ENCODE data around the gene PSTPIP2. TPM values are rescaled to one million over a fixed set of nuclear protein-coding genes. Genes with fewer than 3 reads are reported as not detected.

Gene PSTPIP2
- total RNA-seq, 2 donors from 2014 or later, result 7.0 to 21.1 TPM

GRCh38 chr18:46073474-46074331, 1.6 kb upstream of the PSTPIP2 start:
- Histone ChIP-seq H3K27me3 (replicated peaks; ENCODE audit: insufficient read depth) (no peaks in the 10 kb centered on the region), H3K4me3 (no peak overlapping the region), H3K27ac (no peak overlapping the region), H3K9me3 (no peaks in the 10 kb centered on the region), H3K36me3 (no peaks in the 10 kb centered on the region), H3K4me1 (replicated peaks) (no peaks in the 10 kb centered on the region)
- WGBS, result 22% methylated on average over 9 of the region's 9 CpGs
- peak; percentile 63 for DNase-seq (ENCODE audit: low spot score)
- TF ChIP-seq CTCF (IDR thresholded peaks at IDR 0.05) (peak in 3 of 4 experiments; percentile 64 to 75 (median 64)), POLR2A (IDR thresholded peaks at IDR 0.05) (no peak), POLR2AphosphoS5 (IDR thresholded peaks at IDR 0.05) (peak; percentile 53)
- intact Hi-C loops (cut with DNase I), result loop anchor here (10.0 kb wide), 4 partner anchors 99 to 449 kb away; no protein-coding TSS in a partner anchor

- Histone ChIP-seq H3K27me3 (replicated peaks; ENCODE audit: insufficient read depth) (no peaks in the 10 kb centered on the region), H3K36me3 (no peaks in the 10 kb centered on the region), H3K4me3 (no peak overlapping the region), H3K4me1 (replicated peaks) (no peaks in the 10 kb centered on the region), H3K9me3 (no peaks in the 10 kb centered on the region), H3K27ac (no peak overlapping the region)
- no peak for DNase-seq (ENCODE audit: low spot score)
- intact Hi-C loops (cut with DNase I), result loop anchor here (10.0 kb wide), 4 partner anchors 98 to 448 kb away; no protein-coding TSS in a partner anchor
- WGBS, result 87% methylated on average over 3 of the region's 3 CpGs
- TF ChIP-seq POLR2AphosphoS5 (IDR thresholded peaks at IDR 0.05) (no peak), POLR2A (IDR thresholded peaks at IDR 0.05) (no peak), CTCF (IDR thresholded peaks at IDR 0.05) (no peak)
These were observed 899 bp upstream of the PSTPIP2 start for GRCh38 chr18:46072959-46073358.

GRCh38 chr18:46072376-46072867, 362 bp upstream of the PSTPIP2 start:
- WGBS, result 35% methylated on average over 14 of the region's 25 CpGs
- Histone ChIP-seq H3K9me3 (no peaks in the 10 kb centered on the region), H3K4me1 (replicated peaks) (no peaks in the 10 kb centered on the region), H3K36me3 (no peaks in the 10 kb centered on the region), H3K4me3 (peak overlapping the region; percentile 73 to 96), H3K27ac (peak overlapping the region; percentile 30 to 78), H3K27me3 (replicated peaks; ENCODE audit: insufficient read depth) (no peaks in the 10 kb centered on the region)
- no peak for DNase-seq (ENCODE audit: low spot score)
- intact Hi-C loops (cut with DNase I), result loop anchor here (10.0 kb wide), 4 partner anchors 98 to 448 kb away; no protein-coding TSS in a partner anchor
- no peak for TF ChIP-seq CTCF (IDR thresholded peaks at IDR 0.05)
- TF ChIP-seq POLR2A (IDR thresholded peaks at IDR 0.05), result no peak
- TF ChIP-seq POLR2AphosphoS5 (IDR thresholded peaks at IDR 0.05), result no peak

GRCh38 chr18:46070815-46071652, 1.0 kb downstream of the PSTPIP2 start:
- DNase-seq (ENCODE audit: low spot score), result no peak
- Histone ChIP-seq H3K4me1 (replicated peaks) (no peaks in the 10 kb centered on the region), H3K27ac (peak overlapping the region; percentile 30 to 78), H3K36me3 (no peaks in the 10 kb centered on the region), H3K4me3 (peak overlapping the region; percentile 73 to 96), H3K27me3 (replicated peaks; ENCODE audit: insufficient read depth) (no peaks in the 10 kb centered on the region), H3K9me3 (no peaks in the 10 kb centered on the region)
- 19% methylated on average over 13 of the region's 13 CpGs for WGBS
- intact Hi-C loops (cut with DNase I), result loop anchor here (10.0 kb wide), 4 partner anchors 96 to 446 kb away; no protein-coding TSS in a partner anchor
- no peak for TF ChIP-seq CTCF (IDR thresholded peaks at IDR 0.05)

Measured in prostate gland (tissue), 2 donors.